SU-DHL-6 (cell line): ENCODE data around the gene ARHGAP45.

ENCODE experiments used
- H2AFZ ChIP-seq: fragments of 200-600 bp; sonication (generic); 2 replicates; pipeline ENCODE4 v1.6.1; 2014; ENCODE audit warnings: low read depth, mild to moderate bottlenecking, moderate library complexity, mixed read lengths, antibody characterized with exemption, low read length; ENCODE audit not compliant: severe bottlenecking
- H3F3A ChIP-seq: fragments of 200-600 bp; shearing (Covaris generic); 2 replicates; pipeline ENCODE4 v1.6.0; 2016; ENCODE audit warnings: antibody characterized with exemption, mild to moderate bottlenecking; ENCODE audit not compliant: insufficient read depth
- H3K27ac ChIP-seq: fragments of 200-600 bp; sonication (generic); 2 replicates; pipeline ENCODE4 v1.5.1; 2016; ENCODE audit warnings: low read depth, mild to moderate bottlenecking, low read length, moderate library complexity, mixed read lengths
- H3K27me3 ChIP-seq: fragments of 200-600 bp; sonication (generic), shearing (Covaris generic); 2 replicates; pipeline ENCODE4 v1.6.0; 2014; ENCODE audit warnings: mild to moderate bottlenecking, low read length
- H3K36me3 ChIP-seq: fragments of 200-600 bp; sonication (generic); 2 replicates; pipeline ENCODE4 v1.6.1; 2014; ENCODE audit warnings: mild to moderate bottlenecking, low read length, mixed read lengths
- H3K4me2 ChIP-seq: fragments of 300-600, 200-600 bp; shearing (Covaris generic), sonication (generic); 2 replicates; pipeline ENCODE4 v1.6.0; 2014; ENCODE audit warnings: low read length, low read depth, mild to moderate bottlenecking; ENCODE audit not compliant: poor library complexity, severe bottlenecking
- H3K4me3 ChIP-seq: fragments of 200-600 bp; sonication (generic); 2 replicates; pipeline ENCODE4 v1.5.1; 2014; ENCODE audit warnings: antibody characterized with exemption, low read length, mild to moderate bottlenecking, mixed read lengths; ENCODE audit not compliant: insufficient read depth, poor library complexity, severe bottlenecking
- H3K79me2 ChIP-seq: fragments of 200-600 bp; sonication (generic); 2 replicates; pipeline ENCODE4 v1.6.1; 2014; ENCODE audit warnings: mild to moderate bottlenecking, low read length, moderate library complexity; ENCODE audit not compliant: insufficient read depth
- H3K9ac ChIP-seq: fragments of 200-600 bp; sonication (generic); 2 replicates; pipeline ENCODE4 v1.7.0; 2014; ENCODE audit warnings: mild to moderate bottlenecking, low read length
- H3K9me2 ChIP-seq: fragments of 200-600 bp; sonication (generic); replicated peaks from 2 replicates; pipeline ENCODE4 v1.6.1; 2014; ENCODE audit warnings: low read length; ENCODE audit not compliant: insufficient read depth
- H3K9me3 ChIP-seq: fragments of 200-600 bp; sonication (generic); 2 replicates; pipeline ENCODE4 v1.6.1; 2014; ENCODE audit warnings: low read length, mixed read lengths; ENCODE audit not compliant: insufficient read depth
- H4K20me1 ChIP-seq: fragments of 200-600 bp; sonication (generic); 2 replicates; pipeline ENCODE4 v1.6.1; 2014; ENCODE audit warnings: low read depth, mild to moderate bottlenecking, antibody characterized with exemption, low read length, moderate library complexity, mixed read lengths
- EZH2phosphoT487 ChIP-seq: fragments of 200-600 bp; sonication (generic), shearing (Covaris generic); conservative IDR thresholded peaks from 2 replicates; pipeline ENCODE4 v1.6.1; 2018; ENCODE audit warnings: mild to moderate bottlenecking, antibody characterized with exemption, low read length, moderate library complexity, mixed read lengths
- TF ChIP-seq, protein P1 (sequence below): fragments of 200-600 bp; sonication (generic); IDR thresholded peaks from one replicate; pipeline ENCODE4 v1.5.1; 2017; ENCODE audit warnings: antibody characterized with exemption, mild to moderate bottlenecking, low read length, moderate library complexity; ENCODE audit not compliant: insufficient read depth, poor library complexity, severe bottlenecking

ARHGAP45 gene

DNA sequence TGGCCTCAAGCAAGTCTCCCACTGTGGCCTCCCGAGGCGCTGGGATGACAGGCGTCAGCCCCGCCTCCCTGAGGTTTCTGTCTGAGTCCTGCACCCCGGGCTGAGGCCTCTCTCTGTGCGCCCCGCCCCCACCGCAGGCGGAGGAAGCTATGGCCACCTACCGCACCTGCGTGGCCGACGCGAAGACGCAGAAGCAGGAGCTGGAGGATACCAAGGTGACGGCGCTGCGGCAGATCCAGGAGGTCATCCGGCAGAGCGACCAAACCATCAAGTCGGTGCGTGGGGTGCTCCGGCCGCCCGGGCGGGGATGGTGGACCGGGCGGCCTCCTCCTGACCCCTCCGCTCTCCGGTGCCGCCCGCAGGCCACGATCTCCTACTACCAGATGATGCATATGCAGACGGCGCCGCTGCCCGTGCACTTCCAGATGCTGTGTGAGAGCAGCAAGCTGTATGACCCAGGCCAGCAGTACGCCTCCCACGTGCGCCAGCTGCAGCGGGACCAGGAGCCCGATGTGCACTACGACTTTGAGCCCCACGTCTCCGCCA, 12.7 kb downstream of the ARHGAP45 start:
- H3K79me2 ChIP-seq, result no peaks in the 10 kb centered on the region
- H3K9ac ChIP-seq, result no peak overlapping the region
- TF ChIP-seq EZH2phosphoT487, result no peak
- TF ChIP-seq, protein P1, sequence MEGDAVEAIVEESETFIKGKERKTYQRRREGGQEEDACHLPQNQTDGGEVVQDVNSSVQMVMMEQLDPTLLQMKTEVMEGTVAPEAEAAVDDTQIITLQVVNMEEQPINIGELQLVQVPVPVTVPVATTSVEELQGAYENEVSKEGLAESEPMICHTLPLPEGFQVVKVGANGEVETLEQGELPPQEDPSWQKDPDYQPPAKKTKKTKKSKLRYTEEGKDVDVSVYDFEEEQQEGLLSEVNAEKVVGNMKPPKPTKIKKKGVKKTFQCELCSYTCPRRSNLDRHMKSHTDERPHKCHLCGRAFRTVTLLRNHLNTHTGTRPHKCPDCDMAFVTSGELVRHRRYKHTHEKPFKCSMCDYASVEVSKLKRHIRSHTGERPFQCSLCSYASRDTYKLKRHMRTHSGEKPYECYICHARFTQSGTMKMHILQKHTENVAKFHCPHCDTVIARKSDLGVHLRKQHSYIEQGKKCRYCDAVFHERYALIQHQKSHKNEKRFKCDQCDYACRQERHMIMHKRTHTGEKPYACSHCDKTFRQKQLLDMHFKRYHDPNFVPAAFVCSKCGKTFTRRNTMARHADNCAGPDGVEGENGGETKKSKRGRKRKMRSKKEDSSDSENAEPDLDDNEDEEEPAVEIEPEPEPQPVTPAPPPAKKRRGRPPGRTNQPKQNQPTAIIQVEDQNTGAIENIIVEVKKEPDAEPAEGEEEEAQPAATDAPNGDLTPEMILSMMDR, result no peak
- H3K4me3 ChIP-seq, result no peak overlapping the region
- no peak overlapping the region for H2AFZ ChIP-seq
- H3K9me3 ChIP-seq, result no peaks in the 10 kb centered on the region
- no peak overlapping the region for H3K27ac ChIP-seq
- H3K9me2 ChIP-seq, result no peaks in the 10 kb centered on the region
- no peak overlapping the region for H3K4me2 ChIP-seq
- no peaks in the 10 kb centered on the region for H3K27me3 ChIP-seq
- peaks cover 24% of the 10 kb centered on the region for H3F3A ChIP-seq
- no peaks in the 10 kb centered on the region for H4K20me1 ChIP-seq
- peaks cover 8% of the 10 kb centered on the region for H3K36me3 ChIP-seq

DNA sequence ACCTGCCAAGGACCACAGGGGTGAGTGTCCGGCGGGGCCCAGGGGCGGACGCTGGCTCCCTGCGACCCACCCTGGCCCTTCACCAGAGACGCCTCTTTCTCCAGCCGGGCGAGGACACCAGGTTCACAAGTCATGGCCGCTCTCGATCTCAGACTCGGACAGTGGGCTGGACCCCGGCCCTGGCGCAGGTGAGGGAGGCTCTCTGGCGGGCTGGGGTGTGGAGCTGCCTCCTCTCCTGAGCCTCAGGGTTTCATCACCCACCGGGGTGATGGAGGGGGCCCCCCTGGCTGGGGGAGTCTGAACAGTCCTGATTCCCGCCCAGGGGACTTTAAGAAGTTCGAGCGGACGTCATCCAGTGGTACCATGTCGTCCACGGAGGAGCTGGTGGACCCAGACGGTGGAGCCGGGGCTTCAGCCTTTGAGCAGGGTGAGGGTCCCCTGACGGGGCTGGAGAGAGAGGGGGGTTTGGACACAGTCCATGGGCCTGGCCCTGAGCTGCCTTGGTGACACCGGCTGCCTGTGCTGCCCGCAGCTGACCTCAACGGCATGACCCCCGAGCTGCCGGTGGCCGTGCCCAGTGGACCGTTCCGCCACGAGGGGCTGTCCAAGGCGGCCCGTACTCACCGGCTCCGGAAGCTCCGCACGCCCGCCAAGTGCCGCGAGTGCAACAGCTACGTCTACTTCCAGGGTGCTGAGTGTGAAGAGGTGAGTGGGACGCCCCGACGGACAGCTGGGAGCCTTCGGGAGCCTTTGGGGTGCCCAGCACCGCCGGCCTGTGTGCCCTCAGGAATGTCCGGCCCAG, 13.6 kb downstream of the ARHGAP45 start:
- no peak overlapping the region for H3K9ac ChIP-seq
- H2AFZ ChIP-seq, result no peak overlapping the region
- no peaks in the 10 kb centered on the region for H3K9me3 ChIP-seq
- TF ChIP-seq, protein P1, result no peak
- no peak for TF ChIP-seq EZH2phosphoT487
- no peaks in the 10 kb centered on the region for H4K20me1 ChIP-seq
- H3K27me3 ChIP-seq, result no peaks in the 10 kb centered on the region
- no peak overlapping the region for H3K27ac ChIP-seq
- peaks cover 8% of the 10 kb centered on the region for H3K36me3 ChIP-seq
- peaks cover 18% of the 10 kb centered on the region for H3F3A ChIP-seq
- H3K4me3 ChIP-seq, result no peak overlapping the region
- no peak overlapping the region for H3K4me2 ChIP-seq
- no peaks in the 10 kb centered on the region for H3K9me2 ChIP-seq
- no peaks in the 10 kb centered on the region for H3K79me2 ChIP-seq

DNA sequence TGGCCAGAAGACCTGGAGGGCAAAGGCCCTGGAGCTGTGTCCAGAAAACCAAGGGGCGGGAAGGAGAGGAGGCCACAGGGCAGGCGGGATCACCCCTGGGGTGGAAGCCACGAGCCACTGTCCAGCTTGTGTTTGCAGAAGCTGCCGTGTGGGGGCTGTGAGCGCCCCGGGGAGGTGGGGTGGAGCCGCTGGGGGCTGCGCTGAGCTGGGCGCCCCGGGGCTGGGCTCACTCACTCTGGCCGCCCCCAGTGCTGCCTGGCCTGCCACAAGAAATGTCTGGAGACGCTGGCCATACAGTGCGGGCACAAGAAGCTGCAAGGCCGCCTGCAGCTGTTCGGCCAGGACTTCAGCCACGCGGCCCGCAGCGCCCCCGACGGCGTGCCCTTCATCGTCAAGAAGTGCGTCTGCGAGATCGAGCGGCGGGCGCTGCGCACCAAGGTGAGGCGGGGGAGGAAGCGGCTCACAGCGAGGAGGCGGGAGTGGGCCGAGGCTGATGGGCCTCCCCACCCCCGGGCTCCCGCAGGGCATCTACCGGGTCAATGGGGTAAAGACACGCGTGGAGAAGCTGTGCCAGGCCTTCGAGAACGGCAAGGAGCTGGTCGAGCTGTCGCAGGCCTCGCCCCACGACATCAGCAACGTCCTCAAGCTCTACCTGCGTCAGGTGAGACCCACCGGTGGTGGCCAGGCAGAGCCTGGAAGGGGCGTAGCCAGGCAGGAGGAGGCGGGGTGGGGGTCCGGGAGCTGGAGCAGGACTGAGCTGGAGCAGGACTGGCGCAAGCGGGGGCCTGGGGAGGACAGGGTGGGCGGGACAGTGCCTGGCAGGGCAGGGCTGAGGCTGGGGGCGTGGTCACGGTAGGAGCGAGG, 14.6 kb downstream of the ARHGAP45 start:
- H3K79me2 ChIP-seq, result no peaks in the 10 kb centered on the region
- no peaks in the 10 kb centered on the region for H3K36me3 ChIP-seq
- no peak overlapping the region for H2AFZ ChIP-seq
- H3K4me3 ChIP-seq, result no peak overlapping the region
- no peak overlapping the region for H3K9ac ChIP-seq
- no peak overlapping the region for H3K27ac ChIP-seq
- H3K4me2 ChIP-seq, result no peak overlapping the region
- no peaks in the 10 kb centered on the region for H3K9me2 ChIP-seq
- peaks cover 14% of the 10 kb centered on the region for H3F3A ChIP-seq
- H3K9me3 ChIP-seq, result no peaks in the 10 kb centered on the region
- no peaks in the 10 kb centered on the region for H4K20me1 ChIP-seq
- H3K27me3 ChIP-seq, result no peaks in the 10 kb centered on the region
- no peak for TF ChIP-seq EZH2phosphoT487
- TF ChIP-seq, protein P1, result no peak
